IPS-NIHi7 (cell line): Measurements from ENCODE around the gene ZNF30.
"Not testable (repeated sequence)": the region's sequence is repeated elsewhere in the genome, so short reads cannot be mapped to it uniquely, and the experiment has no call there.

Experiments
- DNase-seq: peaks from one replicate; pipeline ENCODE4 v3.0.0; 2012; ENCODE audit warnings: mixed read lengths; ENCODE audit errors: extremely low spot score

Gene ZNF30

GRCh38 chr19:34960103-34960805, 33.6 kb downstream of the ZNF30 start:
- no peak for DNase-seq

- DNase-seq: no peak
These were observed 34.4 kb downstream of the ZNF30 start for GRCh38 chr19:34960940-34961679.

GRCh38 chr19:34961775-34962686, 35.3 kb downstream of the ZNF30 start:
- DNase-seq: no peak

GRCh38 chr19:34962687-34963572, 36.2 kb downstream of the ZNF30 start:
- peak; percentile 38 for DNase-seq

- peak; percentile 92 for DNase-seq
These were observed 37.1 kb downstream of the ZNF30 start, which contains the start of gene ZNF792 for GRCh38 chr19:34963573-34964406. ZNF792 (minus strand) TSS chr19:34964229; CDS start chr19:34963662, 567 bp downstream.

GRCh38 chr19:34964598-34964997, 37.9 kb downstream of the ZNF30 start:
- no peak for DNase-seq

- DNase-seq: not testable (repeated sequence)
These were observed 38.8 kb downstream of the ZNF30 start for GRCh38 chr19:34965505-34965904.

- DNase-seq: no peak
These were observed 40.8 kb downstream of the ZNF30 start for GRCh38 chr19:34967551-34967950.

GRCh38 chr19:34969721-34970120, 43.0 kb downstream of the ZNF30 start:
- DNase-seq: no peak

- DNase-seq: not testable (repeated sequence)
These were observed 43.6 kb downstream of the ZNF30 start for GRCh38 chr19:34970185-34970780.

GRCh38 chr19:34972163-34972705, 45.5 kb downstream of the ZNF30 start:
- DNase-seq: no peak

- DNase-seq: no peak
These were observed 47.9 kb downstream of the ZNF30 start for GRCh38 chr19:34974646-34975045.

GRCh38 chr19:34975056-34975455, 48.4 kb downstream of the ZNF30 start:
- DNase-seq: no peak

GRCh38 chr19:34976611-34977010, 49.9 kb downstream of the ZNF30 start:
- no peak for DNase-seq

GRCh38 chr19:34979819-34980640, 53.3 kb downstream of the ZNF30 start:
- no peak for DNase-seq

- no peak for DNase-seq
These were observed 55.6 kb downstream of the ZNF30 start for GRCh38 chr19:34982275-34982674.

- no peak for DNase-seq
These were observed 57.1 kb downstream of the ZNF30 start for GRCh38 chr19:34983786-34984185.

GRCh38 chr19:34984287-34984686, 57.6 kb downstream of the ZNF30 start:
- no peak for DNase-seq
